GM19328 (cell line): ENCODE data around the gene CWF19L1.

Source experiments
- ATAC-seq: cut with Tn5 transposase; IDR thresholded peaks from one replicate; pipeline ENCODE4 v1.9.1; 2021; ENCODE audit warnings: mild to moderate bottlenecking, moderate library complexity; ENCODE audit not compliant: unreplicated experiment

Gene CWF19L1

DNA sequence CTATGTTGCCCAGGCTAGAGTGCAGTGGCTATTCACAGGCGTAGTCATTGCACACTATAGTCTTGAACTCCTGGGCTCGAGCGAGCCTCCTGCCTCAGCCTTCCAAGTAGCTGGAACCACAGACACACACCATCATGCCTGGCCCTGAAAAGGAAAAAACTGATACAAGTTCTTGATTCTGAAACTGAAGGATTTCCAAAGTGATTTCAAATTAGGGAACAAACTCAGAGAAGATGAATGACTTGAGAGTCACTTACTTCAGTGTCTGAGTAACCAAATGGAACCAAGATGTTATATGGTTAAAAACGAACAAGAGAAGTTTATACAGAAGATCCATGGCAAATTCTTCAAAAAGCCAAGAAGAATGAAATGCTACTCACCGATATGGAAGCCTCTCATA is 14.4 kb downstream of the CWF19L1 start:
- ATAC-seq, result no peak

DNA sequence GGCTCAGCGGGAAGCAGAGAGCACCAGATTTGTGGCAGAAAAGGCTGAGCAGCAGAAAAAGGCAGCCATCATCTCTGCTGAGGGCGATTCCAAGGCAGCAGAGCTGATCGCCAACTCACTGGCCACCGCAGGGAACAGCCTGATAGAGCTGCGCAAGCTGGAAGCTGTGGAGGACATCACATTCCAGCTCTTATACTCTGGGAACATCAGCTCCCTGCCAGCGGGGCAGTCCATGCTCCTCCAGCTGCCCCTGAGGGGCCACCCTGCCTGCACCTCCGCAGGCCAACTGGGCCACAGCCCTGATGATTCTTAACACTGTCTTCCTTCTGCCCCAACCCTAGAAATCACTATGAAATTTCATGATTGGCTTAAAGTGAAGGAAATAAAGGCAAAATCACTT is 18.6 kb downstream of the CWF19L1 start:
- ATAC-seq, result no peak

DNA sequence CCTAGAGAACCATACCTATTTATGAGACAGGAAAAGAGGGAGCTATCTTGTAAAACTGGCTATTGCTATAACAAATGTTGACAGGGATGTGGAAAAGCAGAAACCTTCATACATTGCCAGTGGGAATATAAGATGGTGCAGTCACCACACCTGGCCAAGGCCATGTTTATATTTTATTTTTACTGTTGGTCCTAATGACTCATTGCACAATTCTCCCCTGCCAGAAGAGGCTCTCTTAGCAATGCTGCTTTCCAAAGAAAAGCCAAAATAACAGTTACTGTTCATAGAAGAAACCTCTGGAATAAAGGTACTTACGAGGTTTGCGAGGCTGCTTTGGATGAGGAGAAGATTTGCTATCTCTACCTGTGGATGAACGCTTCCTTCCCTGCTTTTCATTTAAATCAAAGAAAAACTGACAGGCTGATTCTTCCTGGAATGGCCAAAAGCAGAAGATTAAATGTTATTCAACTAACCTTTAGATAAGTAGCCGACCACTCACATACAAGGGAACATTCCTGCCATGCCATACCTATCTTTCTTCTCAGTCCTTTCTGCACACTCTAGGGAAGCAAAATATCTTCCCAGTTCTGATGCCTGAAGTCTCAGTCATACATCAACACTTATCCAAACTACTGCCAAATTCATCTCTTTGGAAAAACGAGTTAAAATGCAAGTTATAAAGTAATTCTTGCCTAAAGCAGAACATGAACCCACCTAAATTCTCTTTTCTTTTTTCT is 21.8 kb downstream of the CWF19L1 start:
- ATAC-seq, result no peak

DNA sequence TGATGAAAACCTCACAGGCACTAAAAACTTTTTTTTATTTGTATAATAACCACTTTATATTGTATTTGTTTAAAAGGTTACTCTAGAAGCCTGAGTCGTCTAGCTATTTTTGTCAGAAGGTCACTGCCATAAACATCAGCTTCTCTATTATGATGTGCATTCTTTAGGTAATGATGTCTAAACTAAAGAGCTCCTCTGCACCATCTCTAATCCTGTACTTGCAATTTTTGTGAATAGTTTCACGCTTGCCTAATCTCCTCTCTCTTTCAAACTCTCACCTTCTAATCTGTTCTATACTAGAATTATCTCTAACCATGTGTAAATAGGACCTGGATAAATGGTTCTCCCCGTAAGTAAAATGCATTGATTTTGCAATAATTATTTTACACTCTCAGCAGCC is 27.6 kb downstream of the CWF19L1 start:
- no peak for ATAC-seq

DNA sequence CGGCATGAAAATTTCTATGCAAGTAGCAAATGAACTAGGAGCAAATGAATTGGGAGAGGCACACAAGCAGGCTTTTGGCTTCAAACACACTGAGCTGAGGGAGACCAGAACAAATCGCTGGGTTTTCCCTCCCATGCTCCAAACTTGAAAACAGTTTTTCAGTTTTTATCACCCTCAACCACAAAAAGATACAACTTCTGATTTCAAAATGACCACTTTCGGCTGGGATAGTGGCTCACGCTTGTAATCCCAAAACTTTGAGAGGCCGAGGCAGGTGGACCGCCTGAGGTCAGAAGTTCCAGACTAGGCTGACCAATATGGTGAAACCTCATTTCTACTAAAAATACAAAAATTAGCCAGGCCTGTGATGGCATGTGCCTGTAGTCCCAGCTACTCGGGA is 29.0 kb downstream of the CWF19L1 start:
- ATAC-seq, result no peak

DNA sequence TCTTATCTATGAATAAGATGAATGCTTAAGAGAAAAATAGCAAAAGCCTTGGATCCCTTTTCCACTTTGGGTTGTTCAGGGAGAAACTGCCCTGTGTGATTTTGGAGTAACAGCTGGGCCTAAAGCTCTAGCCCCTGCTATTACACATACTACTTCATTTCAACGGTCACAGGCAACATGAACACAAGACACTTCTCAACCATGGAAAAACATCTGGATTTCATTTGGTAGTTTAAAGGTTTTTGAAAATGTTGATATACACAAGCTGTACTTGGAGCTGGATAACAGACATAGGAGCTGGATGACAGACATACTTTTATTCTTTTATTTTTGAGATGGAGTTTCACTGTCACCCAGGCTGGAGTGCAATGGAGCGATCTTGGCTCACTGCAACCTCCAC is 35.3 kb downstream of the CWF19L1 start:
- ATAC-seq, result no peak

DNA sequence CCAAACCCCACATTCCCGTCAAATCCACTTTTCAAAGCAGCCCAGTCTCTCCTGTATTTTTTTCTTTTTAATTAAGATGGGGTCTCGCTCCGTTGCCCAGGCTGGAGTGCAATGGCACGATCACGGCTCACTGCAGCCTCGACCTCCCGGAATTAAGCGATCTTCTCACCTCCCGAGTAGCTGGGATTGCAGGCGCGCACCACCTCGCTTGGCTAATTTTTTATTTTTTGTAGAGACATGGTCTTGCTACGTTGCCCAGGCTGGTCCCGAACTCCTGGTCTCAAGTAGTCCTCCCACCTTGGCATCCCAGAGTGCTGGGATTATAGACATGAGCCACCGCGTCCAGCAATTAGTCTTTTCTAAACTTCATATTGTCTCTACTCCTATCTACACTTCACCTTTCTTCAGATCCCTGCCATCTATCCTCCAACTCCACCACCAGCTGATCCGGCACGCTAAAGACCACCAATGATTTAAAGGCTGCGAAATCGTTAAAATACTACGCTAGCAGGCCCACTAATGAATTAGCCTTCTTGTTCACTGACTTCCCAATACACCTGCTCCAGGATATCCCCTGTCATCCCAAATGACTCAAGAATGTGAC is 37.5 kb downstream of the CWF19L1 start:
- ATAC-seq, result no peak

DNA sequence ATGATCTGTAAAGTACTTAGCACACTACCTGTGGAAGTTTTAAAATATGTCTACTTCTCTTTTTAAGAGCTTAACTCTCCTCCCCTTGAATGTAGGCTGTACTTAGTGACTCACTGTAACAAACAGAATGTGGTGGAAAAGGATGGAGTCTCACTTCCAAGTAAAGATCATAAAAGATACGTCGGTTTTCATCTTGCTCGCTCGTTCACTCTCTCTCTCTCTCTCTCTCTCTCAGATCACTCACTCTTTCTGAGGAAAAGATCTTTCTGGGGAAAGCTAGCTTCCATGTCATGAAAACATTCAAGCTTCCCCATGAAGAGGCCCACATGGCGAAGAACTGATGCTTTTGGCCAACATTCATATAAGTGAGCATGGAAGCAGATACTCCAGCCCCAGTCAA is 43.6 kb downstream of the CWF19L1 start:
- no peak for ATAC-seq

DNA sequence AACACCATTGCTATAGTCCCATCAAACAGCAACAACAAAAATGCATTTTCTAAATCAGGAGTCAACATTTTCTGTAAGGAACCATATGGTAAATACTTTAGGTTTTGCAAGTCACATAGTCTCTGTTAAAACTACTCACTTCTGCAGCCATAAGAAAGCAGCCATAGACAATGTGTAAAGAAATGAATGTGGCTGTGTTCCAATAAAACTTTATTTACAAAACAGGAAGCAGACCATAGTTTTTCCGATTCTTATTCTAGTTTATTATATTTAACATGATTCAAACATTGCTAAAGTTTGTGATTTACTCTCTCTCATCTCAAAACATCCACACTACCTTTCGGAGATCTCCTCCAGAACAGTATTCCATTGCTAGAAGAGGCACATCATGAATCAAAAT is 44.9 kb downstream of the CWF19L1 start:
- ATAC-seq, result no peak

DNA sequence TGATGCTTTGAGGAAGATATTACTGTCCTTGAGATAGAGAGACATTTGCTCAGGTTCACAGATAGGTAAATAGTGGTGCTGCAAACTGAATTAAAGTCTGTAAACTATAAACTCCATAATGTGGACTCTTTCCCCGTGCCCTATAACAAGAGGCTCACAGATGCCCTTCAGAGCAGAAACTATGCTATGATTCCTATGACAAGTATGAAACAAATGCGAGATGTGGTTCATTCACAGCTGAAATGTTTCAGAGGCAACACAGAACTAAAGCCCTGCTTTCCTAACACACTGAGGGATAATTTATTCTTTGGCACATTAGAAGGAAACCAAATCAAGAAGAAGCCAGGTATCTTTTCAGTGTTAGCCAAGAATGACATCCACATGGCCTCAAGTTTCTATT is 51.4 kb downstream of the CWF19L1 start:
- ATAC-seq, result no peak

DNA sequence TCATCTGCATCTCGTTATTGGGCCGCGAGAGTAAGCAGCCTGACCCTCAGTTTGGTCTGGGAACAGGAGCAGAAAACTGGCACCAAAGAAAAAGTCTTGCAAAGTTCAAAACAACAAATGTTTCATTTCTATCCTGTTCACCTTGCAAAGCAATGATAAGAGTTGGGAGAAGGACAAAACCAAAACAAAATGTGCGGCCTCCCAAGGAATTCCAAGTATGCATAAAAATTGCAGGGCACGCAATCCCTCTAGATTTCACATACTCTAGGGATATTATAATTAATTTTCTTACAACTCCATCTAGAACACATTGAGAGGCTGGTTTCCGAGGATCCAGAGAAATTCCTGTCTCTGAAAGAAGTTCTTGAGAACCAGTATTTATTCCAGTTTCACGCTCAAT is 58.1 kb downstream of the CWF19L1 start:
- ATAC-seq, result no peak

DNA sequence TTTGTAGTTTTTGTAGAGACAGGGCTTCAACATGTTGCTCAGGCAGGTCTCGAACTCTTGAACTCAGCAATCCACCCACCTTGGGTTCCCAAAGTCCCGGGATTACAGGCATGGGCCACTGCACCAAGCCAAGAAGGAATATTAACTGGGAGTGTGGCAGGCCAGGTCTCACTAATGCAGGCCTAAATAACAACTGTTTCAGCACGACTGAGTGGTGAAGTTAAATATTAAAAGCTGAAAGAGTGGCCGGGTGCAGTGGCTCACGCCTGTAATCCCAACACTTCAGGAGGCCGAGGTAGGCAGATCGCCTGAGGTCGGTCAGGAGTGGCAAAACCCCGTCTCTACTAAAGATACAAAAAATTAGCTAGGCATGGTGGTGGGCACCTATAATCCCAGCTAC is 59.2 kb downstream of the CWF19L1 start:
- ATAC-seq, result no peak

DNA sequence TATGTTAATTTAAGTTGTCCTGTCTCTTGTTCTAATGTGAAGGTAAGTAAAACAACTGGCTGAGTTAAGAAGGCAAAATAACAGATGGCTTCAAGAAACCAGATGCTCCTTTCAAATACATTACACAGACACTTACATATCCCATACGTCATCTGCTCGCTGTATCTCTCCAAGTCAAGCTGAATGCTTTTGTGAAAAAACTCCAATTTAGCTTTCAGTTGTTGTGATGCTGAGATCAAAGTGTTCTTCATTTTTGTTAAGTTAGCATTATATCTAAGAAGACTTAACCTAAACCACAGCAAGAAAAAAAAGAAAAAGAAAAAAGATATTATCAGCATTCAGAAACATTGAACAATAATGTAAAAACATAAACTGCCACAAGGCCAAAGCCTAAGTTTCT is 63.1 kb downstream of the CWF19L1 start:
- ATAC-seq, result no peak

DNA sequence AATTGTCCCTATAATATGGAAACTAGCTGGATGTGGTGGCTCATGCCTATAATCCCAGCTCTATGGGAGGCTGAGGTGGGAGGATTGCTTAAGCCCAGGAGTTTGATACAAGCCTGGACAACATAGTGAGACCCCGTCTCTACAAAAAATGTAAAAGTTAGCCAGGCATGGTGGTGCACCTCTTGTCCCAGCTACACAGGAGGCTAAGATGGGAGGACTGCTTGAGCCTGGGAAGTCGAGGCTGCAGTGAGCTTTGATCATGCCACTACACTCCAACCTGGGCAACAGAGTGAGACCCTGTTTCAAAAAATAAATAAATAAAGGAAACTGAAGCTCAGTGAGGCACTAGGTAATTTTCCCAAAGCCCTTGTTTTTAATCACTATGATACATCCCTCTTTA is 65.9 kb downstream of the CWF19L1 start:
- ATAC-seq, result no peak

DNA sequence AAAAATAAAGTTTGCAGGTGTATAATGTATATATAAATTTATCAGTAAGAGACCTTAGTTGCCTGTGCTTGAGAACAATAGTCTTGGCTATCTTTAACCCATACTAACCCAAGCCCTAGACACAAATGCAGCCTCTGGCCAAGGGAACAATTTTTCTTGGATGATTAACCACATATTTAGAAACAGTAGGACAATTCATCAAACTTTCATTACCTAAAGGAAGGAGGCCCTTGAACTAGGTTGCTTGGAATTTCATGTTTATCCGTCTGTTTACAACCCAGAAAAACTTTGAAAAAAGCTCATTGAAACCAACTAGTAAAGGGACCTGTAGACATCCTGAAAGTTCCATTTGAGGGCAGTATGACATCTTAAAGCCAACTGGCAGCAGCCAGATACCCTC is 72.7 kb downstream of the CWF19L1 start:
- no peak for ATAC-seq

DNA sequence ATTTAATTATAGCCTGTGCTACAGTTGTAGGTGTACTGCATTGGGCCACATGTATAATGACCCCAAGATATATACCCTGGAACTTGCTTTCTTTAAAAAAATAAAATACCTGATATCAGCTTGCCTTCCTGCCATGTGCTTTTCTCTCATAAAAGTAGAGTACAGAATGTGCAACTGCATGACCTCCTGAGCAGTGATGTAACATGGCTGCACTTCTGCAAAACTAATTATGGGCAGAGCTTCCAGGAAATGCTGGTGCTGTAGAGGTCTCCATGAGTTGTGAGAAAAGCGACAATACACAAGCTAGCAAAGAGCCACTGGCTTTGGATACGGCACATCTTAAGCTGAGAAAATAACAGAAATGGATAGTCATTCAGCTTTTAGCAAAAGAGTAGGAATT is 75.1 kb downstream of the CWF19L1 start:
- no peak for ATAC-seq

DNA sequence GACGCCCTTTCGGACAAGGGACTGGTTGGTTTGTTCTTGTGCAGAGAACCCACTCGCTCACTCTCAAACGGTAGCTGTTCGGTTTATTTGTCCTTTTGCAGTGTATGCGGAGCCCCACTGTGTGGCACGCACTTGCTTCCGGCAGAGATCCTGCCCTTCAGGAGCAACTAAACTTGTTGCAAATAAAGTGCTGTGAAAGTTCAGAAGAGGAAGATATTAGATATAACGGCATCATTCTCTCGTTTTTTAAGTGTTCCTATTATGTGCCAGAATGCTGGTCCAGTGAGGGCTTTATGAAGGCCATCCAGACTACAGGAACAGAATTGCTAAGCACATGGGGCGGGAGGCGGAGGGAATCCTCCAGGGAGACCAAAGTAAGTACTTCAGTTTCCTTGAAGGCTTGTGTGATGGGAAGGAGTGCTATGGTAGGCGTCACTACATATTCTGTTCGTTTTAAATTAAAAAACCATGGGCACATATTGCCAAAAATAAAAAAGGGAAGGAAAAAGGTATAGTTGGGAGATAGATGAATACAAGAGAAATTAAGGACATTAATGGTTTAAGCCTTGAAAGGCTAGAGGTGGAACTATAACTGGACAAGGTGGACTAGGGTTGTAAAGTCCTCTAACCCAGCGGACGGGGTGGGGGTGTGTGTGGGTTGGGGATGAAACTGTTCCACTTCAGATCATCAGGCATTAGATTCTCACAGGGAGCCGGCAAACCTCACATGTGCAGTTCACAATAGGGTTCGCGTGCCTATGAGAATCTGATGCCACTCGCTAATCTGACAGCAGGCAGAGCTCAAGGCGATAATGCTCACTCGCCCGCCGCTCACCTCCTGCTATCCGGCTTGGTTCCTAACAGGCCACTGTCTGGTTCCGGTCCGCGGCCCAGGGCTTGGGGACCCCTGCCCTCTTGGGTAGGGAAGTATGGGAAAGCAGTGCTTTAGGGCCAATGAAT is 80.9 kb downstream of the CWF19L1 start:
- peak; percentile 50 for ATAC-seq

DNA sequence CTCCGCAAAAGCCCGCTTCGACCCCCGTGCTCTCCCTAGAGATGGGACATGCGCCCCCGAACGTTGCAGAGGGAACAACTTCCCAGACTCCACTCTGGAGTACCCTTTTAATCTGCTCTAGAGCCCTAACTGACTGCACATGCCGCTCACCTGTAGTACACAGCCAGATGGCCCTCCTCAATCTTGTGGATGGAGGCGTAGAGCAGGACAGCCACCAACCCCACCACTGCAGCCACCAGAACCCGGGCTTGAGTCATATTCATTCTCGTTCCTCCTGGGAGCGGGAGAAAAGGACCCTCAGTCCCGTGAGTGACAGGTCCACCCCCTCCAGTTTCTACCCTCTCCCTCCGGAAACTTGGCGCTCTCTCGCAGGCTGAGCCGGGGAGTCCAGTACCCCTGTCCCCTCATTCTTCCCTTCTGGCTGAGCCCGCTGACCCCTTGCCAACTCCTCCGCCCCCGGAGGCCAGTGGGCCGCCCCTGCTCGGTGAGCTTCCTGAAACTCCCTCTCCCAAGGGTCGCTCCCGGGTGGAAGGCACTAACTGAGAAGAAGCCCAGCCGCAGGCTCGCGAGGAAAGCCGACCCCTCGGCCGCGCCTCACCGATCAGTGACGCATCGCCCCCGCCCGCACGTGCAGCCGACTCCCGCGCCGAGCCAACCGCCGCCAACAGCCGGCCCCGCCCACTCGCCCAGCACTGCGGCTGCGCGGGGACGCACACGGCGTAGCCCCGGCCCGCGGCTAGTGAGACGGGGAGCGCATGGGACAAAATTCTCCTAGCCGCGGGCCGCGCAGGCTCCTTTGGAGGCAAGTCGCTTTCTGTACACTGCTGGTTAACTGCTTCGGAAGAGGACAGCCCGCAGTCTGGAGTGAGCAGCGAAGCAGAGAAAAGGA is 81.8 kb downstream of the CWF19L1 start, which contains the start of gene ERLIN1:
TSS of gene ERLIN1 (minus strand) at position 666 of the 889 bp plus-strand sequence. CDS start at position 263, 403 bp downstream.
- peak; percentile 84 for ATAC-seq

DNA sequence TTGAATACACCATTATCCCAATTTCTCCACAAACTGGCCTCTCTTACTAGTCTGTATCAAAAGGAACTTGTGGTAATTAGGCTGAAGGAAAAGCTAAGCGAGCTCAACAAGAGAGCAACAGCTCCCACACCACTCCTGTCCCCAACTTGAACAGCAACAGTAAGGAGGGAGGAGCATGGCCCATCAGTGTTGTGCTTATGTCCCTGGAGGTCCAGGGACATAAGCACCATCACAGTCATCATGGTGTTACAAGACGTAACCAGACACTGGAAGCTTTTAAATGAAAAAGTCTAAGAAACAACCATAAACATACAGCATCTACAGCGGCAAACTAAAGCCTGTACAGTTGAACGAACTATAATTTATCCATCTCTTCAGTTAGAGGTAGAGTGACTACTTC is 82.6 kb downstream of the CWF19L1 start:
- ATAC-seq, result no peak

DNA sequence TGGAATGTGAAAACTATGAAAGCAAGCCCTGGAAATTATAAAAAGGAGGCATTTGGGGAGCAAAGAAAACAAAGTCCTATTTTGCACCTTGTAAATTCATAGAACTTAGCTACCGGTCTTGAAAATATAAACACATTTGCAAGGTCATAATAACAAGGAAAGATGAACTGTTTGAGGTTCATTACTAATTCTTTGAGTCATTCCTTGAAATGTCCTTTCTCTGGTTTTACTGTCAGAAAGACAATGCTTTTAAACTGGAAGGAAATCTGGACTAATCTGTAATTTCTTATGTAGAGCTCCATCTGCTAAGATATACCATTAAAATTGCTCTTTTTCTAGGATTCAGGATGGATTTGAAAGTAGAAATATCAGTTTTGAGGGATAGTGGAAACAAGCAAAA is 83.0 kb downstream of the CWF19L1 start:
- ATAC-seq, result no peak

DNA sequence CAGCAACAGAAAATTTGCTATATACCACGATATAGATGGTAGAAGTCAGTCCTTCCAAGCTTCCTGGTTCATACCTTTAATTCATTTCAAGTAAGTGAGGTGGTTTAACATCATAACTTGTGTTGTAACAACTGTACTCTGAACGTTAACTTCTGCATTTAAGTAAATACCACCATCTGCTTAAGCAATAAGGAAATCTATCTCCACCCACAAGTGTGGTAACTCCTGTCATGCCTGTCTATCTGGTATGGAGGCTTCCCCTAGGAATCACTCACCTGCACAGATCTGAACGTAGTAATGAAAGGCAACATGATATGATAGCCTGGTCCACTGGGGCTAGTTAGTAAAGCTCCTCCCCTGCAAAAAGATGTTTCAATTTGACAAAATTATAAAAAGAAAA is 84.0 kb downstream of the CWF19L1 start:
- ATAC-seq, result no peak
